ENCODE results near the gene RSRC2. TPM values are rescaled to one million over a fixed set of nuclear protein-coding genes. Genes with fewer than 3 reads are reported as not detected.
A peak's percentile ranks its signal among the peaks of the same experiment; 100 is the strongest.

Gene RSRC2
- total and polyA plus RNA-seq, 9 of the 15 experiments (the other 6 are each of a cell fraction or from before 2014, with no cell fraction given), result 52.6 to 123 (median 80.3) TPM

DNA sequence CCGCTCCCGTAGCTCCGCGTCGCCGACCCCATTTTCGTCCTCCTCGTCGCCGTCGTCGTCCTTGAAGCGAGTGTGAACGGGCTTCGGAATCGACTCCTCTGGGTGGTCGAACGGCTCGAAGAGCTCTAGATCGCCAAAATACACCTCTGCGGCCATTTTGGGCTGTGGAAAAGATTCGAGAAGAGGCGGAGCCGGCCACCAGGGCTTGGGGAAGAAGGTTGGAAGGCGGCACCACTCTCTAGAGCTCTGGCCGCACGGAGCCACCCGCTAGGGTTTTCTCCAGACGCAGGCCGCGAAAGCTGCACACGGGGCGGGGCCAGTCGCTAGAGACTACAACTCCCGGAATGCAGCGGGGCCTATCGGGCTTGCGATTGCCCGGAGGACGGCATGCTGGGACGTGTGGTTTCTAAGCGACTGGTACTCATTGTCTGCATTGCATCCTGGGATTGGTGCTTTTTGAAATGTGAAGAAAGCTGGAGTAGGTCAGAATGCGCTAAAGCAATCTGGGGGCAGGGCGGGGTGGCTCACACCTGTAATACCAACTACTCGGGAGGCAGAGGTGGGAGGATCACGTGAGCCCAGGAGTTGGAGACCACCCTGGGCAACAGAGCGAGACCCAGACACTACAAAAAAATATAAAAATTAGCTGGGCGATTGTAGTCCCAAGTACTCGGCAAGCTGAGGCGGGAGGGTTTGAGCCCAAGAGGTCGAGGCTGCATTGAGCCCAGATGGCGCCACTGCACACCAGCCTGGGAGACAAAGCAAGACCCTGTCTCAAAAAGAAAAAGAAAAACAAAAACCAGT lies 25.8 kb downstream of the RSRC2 start, which contains the start of gene ZCCHC8 (continued):
- TF ChIP-seq ZNF354B (CRISPR knock-in tag; IDR thresholded peaks at IDR 0.05) (no peak), ZNF76 (CRISPR knock-in tag; IDR thresholded peaks at IDR 0.05; ENCODE audit: borderline replicate concordance) (no peak), GATA2 (CRISPR knock-in tag; IDR thresholded peaks at IDR 0.05) (no peak), ZNF316 (IDR thresholded peaks at IDR 0.05) (no peak), TGIF2 (CRISPR knock-in tag; IDR thresholded peaks at IDR 0.05) (no peak), ILF3 (IDR thresholded peaks at IDR 0.05; ENCODE audit: borderline replicate concordance) (no peak), FIP1L1 (IDR thresholded peaks at IDR 0.05; ENCODE audit: low read depth, low read length, poor library complexity, severe bottlenecking) (peak; percentile 67), GATAD2A (IDR thresholded peaks at IDR 0.05) (no peak), ZFP1 (CRISPR knock-in tag; IDR thresholded peaks at IDR 0.05) (no peak)
- TF ChIP-seq, protein P1, sequence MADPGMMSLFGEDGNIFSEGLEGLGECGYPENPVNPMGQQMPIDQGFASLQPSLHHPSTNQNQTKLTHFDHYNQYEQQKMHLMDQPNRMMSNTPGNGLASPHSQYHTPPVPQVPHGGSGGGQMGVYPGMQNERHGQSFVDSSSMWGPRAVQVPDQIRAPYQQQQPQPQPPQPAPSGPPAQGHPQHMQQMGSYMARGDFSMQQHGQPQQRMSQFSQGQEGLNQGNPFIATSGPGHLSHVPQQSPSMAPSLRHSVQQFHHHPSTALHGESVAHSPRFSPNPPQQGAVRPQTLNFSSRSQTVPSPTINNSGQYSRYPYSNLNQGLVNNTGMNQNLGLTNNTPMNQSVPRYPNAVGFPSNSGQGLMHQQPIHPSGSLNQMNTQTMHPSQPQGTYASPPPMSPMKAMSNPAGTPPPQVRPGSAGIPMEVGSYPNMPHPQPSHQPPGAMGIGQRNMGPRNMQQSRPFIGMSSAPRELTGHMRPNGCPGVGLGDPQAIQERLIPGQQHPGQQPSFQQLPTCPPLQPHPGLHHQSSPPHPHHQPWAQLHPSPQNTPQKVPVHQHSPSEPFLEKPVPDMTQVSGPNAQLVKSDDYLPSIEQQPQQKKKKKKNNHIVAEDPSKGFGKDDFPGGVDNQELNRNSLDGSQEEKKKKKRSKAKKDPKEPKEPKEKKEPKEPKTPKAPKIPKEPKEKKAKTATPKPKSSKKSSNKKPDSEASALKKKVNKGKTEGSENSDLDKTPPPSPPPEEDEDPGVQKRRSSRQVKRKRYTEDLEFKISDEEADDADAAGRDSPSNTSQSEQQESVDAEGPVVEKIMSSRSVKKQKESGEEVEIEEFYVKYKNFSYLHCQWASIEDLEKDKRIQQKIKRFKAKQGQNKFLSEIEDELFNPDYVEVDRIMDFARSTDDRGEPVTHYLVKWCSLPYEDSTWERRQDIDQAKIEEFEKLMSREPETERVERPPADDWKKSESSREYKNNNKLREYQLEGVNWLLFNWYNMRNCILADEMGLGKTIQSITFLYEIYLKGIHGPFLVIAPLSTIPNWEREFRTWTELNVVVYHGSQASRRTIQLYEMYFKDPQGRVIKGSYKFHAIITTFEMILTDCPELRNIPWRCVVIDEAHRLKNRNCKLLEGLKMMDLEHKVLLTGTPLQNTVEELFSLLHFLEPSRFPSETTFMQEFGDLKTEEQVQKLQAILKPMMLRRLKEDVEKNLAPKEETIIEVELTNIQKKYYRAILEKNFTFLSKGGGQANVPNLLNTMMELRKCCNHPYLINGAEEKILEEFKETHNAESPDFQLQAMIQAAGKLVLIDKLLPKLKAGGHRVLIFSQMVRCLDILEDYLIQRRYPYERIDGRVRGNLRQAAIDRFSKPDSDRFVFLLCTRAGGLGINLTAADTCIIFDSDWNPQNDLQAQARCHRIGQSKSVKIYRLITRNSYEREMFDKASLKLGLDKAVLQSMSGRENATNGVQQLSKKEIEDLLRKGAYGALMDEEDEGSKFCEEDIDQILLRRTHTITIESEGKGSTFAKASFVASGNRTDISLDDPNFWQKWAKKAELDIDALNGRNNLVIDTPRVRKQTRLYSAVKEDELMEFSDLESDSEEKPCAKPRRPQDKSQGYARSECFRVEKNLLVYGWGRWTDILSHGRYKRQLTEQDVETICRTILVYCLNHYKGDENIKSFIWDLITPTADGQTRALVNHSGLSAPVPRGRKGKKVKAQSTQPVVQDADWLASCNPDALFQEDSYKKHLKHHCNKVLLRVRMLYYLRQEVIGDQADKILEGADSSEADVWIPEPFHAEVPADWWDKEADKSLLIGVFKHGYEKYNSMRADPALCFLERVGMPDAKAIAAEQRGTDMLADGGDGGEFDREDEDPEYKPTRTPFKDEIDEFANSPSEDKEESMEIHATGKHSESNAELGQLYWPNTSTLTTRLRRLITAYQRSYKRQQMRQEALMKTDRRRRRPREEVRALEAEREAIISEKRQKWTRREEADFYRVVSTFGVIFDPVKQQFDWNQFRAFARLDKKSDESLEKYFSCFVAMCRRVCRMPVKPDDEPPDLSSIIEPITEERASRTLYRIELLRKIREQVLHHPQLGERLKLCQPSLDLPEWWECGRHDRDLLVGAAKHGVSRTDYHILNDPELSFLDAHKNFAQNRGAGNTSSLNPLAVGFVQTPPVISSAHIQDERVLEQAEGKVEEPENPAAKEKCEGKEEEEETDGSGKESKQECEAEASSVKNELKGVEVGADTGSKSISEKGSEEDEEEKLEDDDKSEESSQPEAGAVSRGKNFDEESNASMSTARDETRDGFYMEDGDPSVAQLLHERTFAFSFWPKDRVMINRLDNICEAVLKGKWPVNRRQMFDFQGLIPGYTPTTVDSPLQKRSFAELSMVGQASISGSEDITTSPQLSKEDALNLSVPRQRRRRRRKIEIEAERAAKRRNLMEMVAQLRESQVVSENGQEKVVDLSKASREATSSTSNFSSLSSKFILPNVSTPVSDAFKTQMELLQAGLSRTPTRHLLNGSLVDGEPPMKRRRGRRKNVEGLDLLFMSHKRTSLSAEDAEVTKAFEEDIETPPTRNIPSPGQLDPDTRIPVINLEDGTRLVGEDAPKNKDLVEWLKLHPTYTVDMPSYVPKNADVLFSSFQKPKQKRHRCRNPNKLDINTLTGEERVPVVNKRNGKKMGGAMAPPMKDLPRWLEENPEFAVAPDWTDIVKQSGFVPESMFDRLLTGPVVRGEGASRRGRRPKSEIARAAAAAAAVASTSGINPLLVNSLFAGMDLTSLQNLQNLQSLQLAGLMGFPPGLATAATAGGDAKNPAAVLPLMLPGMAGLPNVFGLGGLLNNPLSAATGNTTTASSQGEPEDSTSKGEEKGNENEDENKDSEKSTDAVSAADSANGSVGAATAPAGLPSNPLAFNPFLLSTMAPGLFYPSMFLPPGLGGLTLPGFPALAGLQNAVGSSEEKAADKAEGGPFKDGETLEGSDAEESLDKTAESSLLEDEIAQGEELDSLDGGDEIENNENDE (IDR thresholded peaks at IDR 0.05; ENCODE audit: low read depth, low read length), result no peak
- TF ChIP-seq, protein P2, sequence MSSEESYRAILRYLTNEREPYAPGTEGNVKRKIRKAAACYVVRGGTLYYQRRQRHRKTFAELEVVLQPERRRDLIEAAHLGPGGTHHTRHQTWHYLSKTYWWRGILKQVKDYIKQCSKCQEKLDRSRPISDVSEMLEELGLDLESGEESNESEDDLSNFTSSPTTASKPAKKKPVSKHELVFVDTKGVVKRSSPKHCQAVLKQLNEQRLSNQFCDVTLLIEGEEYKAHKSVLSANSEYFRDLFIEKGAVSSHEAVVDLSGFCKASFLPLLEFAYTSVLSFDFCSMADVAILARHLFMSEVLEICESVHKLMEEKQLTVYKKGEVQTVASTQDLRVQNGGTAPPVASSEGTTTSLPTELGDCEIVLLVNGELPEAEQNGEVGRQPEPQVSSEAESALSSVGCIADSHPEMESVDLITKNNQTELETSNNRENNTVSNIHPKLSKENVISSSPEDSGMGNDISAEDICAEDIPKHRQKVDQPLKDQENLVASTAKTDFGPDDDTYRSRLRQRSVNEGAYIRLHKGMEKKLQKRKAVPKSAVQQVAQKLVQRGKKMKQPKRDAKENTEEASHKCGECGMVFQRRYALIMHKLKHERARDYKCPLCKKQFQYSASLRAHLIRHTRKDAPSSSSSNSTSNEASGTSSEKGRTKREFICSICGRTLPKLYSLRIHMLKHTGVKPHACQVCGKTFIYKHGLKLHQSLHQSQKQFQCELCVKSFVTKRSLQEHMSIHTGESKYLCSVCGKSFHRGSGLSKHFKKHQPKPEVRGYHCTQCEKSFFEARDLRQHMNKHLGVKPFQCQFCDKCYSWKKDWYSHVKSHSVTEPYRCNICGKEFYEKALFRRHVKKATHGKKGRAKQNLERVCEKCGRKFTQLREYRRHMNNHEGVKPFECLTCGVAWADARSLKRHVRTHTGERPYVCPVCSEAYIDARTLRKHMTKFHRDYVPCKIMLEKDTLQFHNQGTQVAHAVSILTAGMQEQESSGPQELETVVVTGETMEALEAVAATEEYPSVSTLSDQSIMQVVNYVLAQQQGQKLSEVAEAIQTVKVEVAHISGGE (CRISPR knock-in tag; IDR thresholded peaks at IDR 0.05), result peak in 1 of 3 experiments; percentile 90; a peak in 2 of 6 replicates

Measured in K562 (cell line).